ENCODE results near the gene MPIG6B.

The MPIG6B gene

GRCh38 chr6:31775633-31776484, 52.7 kb downstream of the MPIG6B start:
- Histone ChIP-seq H3K4me3 (no peak overlapping the region), H3K36me3 (peaks cover 14 to 32% (median 28%) of the 10 kb centered on the region in 3 donors), H3K27ac (no peak overlapping the region), H3K4me1 (peaks cover 0 to 12% (median 8%) of the 10 kb centered on the region in 4 donors), H3K9me3 (no peaks in the 10 kb centered on the region), H3K27me3 (no peaks in the 10 kb centered on the region)
- DNase-seq = no peak
- no peak for TF ChIP-seq CTCF (IDR thresholded peaks at IDR 0.05)
- intact Hi-C loops (cut with DNase I; ENCODE audit: low total_unique reads) = no loop called here

All from tibial artery (tissue), 4 donors.